Mucosa of rectum (tissue), 2 donors: ENCODE measurements around the gene NET1.

ENCODE experiments used
- H3K27ac ChIP-seq, 2 donors: one replicate each; pipeline ENCODE4 v1.7.0; 2013; ENCODE audit warnings: inconsistent platforms in 2 of 2, low read depth in 2 of 2, low read length in 2 of 2
- H3K27me3 ChIP-seq, 2 donors: one replicate each; pipeline ENCODE4 v1.7.0; 2013; ENCODE audit warnings: low read length in 2 of 2; ENCODE audit not compliant: control insufficient read depth in 2 of 2, insufficient read depth in 2 of 2
- H3K36me3 ChIP-seq, 2 donors: one replicate each; pipeline ENCODE4 v1.7.0; 2013; ENCODE audit warnings: low read length in 2 of 2; ENCODE audit not compliant: control insufficient read depth in 2 of 2, insufficient read depth in 2 of 2
- H3K4me1 ChIP-seq, 2 donors: one replicate each; pipeline ENCODE4 v1.7.0; 2013; ENCODE audit warnings: low read length in 2 of 2, mild to moderate bottlenecking in 1 of 2; ENCODE audit not compliant: control insufficient read depth in 2 of 2, insufficient read depth in 2 of 2
- H3K4me3 ChIP-seq, 2 donors: one replicate each; pipeline ENCODE4 v1.7.0; 2013; ENCODE audit warnings: low read length in 2 of 2
- H3K9ac ChIP-seq, 2 donors: one replicate each; pipeline ENCODE4 v1.7.0; 2013; ENCODE audit warnings: low read length in 2 of 2, low read depth in 1 of 2, mild to moderate bottlenecking in 1 of 2
- H3K9me3 ChIP-seq, 2 donors: one replicate each; pipeline ENCODE4 v1.7.0; 2013; ENCODE audit warnings: low read length in 2 of 2; ENCODE audit not compliant: control insufficient read depth in 2 of 2
- donor health status: healthy.
- donor health status: Normal muscosa, but diverticular disease.

NET1 gene

GRCh38 chr10:5413012-5413938, 918 bp downstream of the NET1 start:
- Histone ChIP-seq H3K9ac (peak overlapping the region; percentile 27 to 54), H3K9me3 (peaks cover 0 to under 1% of the 10 kb centered on the region in 2 donors), H3K36me3 (no peaks in the 10 kb centered on the region), H3K27ac (no peak overlapping the region), H3K4me1 (peaks cover 0 to 5% of the 10 kb centered on the region in 2 donors), H3K27me3 (no peaks in the 10 kb centered on the region), H3K4me3 (peak overlapping the region; percentile 72 to 80)

DNA sequence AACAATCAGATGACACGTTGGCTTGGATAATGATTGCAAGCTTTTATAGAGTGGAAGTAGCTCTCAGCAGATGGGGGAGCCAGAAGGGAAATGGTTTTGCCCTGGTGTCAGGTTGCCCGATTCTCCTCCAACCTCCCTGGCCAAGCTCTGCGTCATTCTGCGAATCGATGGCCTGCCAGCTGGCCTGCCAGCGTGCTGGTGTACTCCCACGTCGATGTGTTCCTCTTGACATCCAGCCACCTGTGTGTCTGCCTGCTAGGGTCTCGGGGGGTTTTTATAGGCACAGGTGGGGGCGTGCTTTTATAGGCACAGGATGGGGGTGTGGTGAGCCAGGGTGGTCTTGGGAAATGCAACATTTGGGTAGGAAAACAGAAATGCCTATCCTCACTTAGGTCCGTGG, 4.6 kb downstream of the NET1 start:
- no peak overlapping the region for H3K4me3 ChIP-seq

GRCh38 chr10:5418584-5418983, 6.2 kb downstream of the NET1 start:
- Histone ChIP-seq H3K27me3 (no peaks in the 10 kb centered on the region), H3K4me1 (no peaks in the 10 kb centered on the region), H3K9me3 (peaks cover 0 to 2% of the 10 kb centered on the region in 2 donors), H3K27ac (no peak overlapping the region), H3K4me3 (no peak overlapping the region), H3K36me3 (no peaks in the 10 kb centered on the region), H3K9ac (no peak overlapping the region)

More for the DNA sequence above, 4.6 kb downstream of the NET1 start:
- H3K9me3 ChIP-seq = peaks cover 0 to 2% of the 10 kb centered on the region in 2 donors
- H3K27ac ChIP-seq = no peak overlapping the region
- H3K9ac ChIP-seq = no peak overlapping the region
- H3K36me3 ChIP-seq = no peaks in the 10 kb centered on the region
- H3K27me3 ChIP-seq = no peaks in the 10 kb centered on the region
- H3K4me1 ChIP-seq = peaks cover 0 to 3% of the 10 kb centered on the region in 2 donors

DNA sequence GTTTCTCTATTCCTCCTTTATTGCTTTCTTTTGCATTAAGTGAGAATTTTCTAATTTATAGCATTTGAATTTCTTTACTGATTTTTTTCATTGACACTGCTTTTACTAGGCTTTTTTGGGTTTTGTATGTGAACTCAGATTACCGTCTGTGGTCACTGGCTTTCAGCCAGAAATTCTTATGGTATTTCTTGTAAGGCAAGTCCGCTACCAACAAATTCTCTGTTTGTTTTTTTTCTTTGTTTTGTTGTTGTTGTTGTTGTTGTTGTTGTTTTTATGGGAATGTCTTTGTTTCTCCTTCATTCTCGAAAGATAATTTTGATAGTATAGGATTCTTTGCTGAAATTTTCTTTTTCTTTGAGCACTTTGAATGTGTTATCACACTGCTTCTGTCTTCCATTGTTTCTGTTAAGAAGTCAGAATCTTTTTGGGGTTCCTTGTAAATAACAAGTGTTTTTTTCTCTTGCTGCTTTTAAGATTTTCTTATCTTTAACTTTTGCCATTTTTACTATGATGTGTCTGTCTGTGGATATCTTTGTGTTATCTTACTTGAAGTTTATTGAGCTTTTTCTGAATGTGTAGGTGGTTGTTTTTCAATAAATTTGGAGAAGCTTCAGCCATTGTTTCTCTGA, 7.2 kb downstream of the NET1 start:
- H3K36me3 ChIP-seq = no peaks in the 10 kb centered on the region
- H3K9ac ChIP-seq = no peak overlapping the region
- H3K4me1 ChIP-seq = no peaks in the 10 kb centered on the region
- H3K27ac ChIP-seq = no peak overlapping the region
- peaks cover 0 to 2% of the 10 kb centered on the region in 2 donors for H3K9me3 ChIP-seq
- no peak overlapping the region for H3K4me3 ChIP-seq
- H3K27me3 ChIP-seq = no peaks in the 10 kb centered on the region

DNA sequence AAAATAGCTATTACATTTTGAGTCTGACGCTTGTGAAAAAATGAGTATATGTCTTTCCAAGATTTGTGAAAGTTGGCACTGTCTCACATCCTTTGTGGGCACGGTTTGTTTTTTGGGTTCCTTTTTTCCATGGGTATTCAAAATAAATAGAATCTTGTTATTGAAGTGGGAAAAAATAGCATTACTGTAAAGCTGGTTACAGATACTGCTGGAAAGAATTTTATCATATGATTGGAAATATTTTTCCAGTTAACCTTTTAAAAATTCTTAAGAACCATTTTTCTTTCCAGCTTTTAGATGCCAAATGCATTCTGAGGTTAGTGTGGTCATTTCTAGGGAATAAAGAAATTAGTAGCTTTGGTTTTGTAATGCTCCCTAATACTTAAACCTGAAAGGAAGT, 11.4 kb downstream of the NET1 start:
- Histone ChIP-seq H3K27ac (no peak overlapping the region), H3K9me3 (no peaks in the 10 kb centered on the region), H3K27me3 (no peaks in the 10 kb centered on the region), H3K4me1 (no peaks in the 10 kb centered on the region), H3K36me3 (no peaks in the 10 kb centered on the region), H3K9ac (no peak overlapping the region), H3K4me3 (no peak overlapping the region)

DNA sequence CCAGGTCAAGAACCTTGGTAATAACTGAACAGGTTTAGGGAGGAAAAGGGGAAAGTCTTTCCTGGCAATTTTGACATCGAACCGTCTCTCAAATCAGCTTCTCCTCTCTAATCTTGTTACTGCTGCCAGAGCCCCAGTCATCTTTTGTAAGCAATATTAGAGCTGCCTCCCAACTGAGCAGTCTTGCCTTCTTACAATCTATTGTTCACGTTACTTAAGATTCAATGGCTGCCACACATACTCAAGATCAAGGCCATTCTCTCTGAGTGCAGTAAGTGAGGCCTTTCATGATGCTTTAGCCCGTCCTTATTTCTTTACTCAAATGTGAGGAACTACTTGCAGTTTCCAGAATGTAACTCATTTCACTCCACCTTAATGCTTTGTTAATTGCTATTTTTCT, 12.4 kb downstream of the NET1 start:
- Histone ChIP-seq H3K9me3 (no peaks in the 10 kb centered on the region), H3K4me3 (no peak overlapping the region), H3K9ac (no peak overlapping the region), H3K27ac (no peak overlapping the region), H3K27me3 (no peaks in the 10 kb centered on the region), H3K36me3 (no peaks in the 10 kb centered on the region), H3K4me1 (no peaks in the 10 kb centered on the region)

DNA sequence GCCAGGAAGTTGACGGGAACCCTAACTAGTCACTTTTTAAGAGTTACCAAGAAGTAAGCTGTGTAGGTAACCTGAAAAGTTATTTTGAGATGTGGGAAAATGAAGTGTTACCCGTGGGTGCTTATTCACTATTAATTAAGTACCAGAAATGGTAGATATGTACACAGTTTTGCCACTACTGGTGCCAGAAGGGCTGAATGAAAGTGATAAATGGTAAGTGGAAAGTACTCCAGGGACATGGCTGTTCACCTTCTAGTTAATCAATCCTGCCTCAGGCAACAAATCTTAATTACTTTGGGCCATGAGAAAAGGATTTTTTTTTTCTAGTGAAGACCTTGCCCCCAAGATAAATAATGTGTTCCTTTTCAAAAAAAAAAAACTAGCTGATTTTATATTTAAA, 15.8 kb downstream of the NET1 start:
- Histone ChIP-seq H3K4me1 (no peaks in the 10 kb centered on the region), H3K27ac (no peak overlapping the region), H3K27me3 (no peaks in the 10 kb centered on the region), H3K9ac (no peak overlapping the region), H3K4me3 (no peak overlapping the region), H3K36me3 (no peaks in the 10 kb centered on the region), H3K9me3 (no peaks in the 10 kb centered on the region)

GRCh38 chr10:5433182-5433581, 20.8 kb downstream of the NET1 start:
- Histone ChIP-seq H3K36me3 (no peaks in the 10 kb centered on the region), H3K4me1 (no peaks in the 10 kb centered on the region), H3K9ac (no peak overlapping the region), H3K9me3 (no peaks in the 10 kb centered on the region), H3K27ac (no peak overlapping the region), H3K27me3 (no peaks in the 10 kb centered on the region), H3K4me3 (no peak overlapping the region)

DNA sequence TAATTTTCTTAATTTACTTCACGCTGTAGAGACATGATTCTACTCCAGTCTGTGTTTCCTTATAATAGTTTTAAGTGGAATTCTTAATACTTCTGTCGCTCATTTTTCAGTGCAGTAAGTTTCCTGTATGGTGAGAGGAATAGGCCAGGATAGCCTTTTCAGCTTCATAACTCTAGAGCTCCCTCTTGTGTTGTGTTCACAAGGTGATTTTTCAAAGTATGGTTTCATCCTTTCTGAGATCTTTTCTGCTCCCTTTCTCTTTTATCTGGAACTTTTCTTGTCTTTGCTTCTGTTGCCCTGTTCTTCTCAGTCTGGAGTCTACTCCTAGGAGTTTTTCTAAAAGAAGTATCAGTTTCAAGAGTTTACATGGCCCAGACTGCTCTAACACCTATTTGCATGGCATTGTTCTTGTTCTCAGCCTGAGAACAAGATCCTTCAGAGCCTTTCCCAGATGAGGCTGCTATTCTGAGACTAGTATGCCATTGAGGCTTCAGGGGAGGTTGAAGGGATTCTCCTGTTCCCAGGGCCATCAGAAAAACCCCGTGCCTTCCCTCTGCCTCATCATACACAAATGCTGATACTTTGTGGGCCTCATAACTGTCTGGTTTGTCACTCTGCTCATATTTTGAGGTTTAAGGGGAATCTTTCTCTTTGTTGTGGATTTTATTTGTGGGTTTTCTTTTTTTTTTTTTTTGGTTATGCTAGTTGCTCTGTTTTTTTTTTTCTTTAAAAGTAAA, 21.8 kb downstream of the NET1 start:
- H3K9me3 ChIP-seq = no peaks in the 10 kb centered on the region
- H3K4me3 ChIP-seq = no peak overlapping the region
- H3K4me1 ChIP-seq = no peaks in the 10 kb centered on the region
- no peaks in the 10 kb centered on the region for H3K27me3 ChIP-seq
- H3K9ac ChIP-seq = no peak overlapping the region
- H3K27ac ChIP-seq = no peak overlapping the region
- H3K36me3 ChIP-seq = no peaks in the 10 kb centered on the region

DNA sequence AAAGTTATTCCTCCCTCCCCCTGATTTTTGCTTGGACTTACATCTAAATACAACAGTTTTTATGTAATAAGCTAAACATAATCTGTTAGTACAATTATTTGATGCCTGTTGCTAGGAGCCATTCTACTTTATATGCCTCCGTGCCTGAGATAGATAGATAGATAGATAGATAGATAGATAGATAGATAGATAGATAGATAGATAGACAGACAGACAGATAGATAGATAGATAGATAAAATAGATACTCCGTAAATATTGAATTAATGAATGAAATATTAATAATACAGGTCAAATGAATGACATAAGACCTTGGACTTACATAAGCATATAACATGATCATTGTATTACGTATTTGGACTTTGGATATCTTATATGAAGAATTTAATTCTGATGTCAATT, 23.0 kb downstream of the NET1 start:
- Histone ChIP-seq H3K4me3 (no peak overlapping the region), H3K9me3 (no peaks in the 10 kb centered on the region), H3K27me3 (no peaks in the 10 kb centered on the region), H3K9ac (no peak overlapping the region), H3K36me3 (no peaks in the 10 kb centered on the region), H3K4me1 (no peaks in the 10 kb centered on the region), H3K27ac (no peak overlapping the region)
